A673 (cell line): ENCODE measurements around the gene SLX4IP.

Experiments used
- EZH2 ChIP-seq: fragments of 200-600 bp; sonication (generic); IDR thresholded peaks from 2 replicates; pipeline ENCODE4 v1.6.1; 2017; ENCODE audit warnings: borderline replicate concordance, low read depth, mild to moderate bottlenecking, mixed read lengths, antibody characterized with exemption, low read length; ENCODE audit not compliant: poor library complexity, severe bottlenecking
- TF ChIP-seq, protein P1 (sequence below): fragments of 300-800, 200-600 bp; sonication (generic); conservative IDR thresholded peaks from 2 replicates; pipeline ENCODE4 v1.5.1; 2017; ENCODE audit warnings: low read depth, mild to moderate bottlenecking, antibody characterized with exemption, low read length, moderate library complexity, mixed read lengths

DNA sequence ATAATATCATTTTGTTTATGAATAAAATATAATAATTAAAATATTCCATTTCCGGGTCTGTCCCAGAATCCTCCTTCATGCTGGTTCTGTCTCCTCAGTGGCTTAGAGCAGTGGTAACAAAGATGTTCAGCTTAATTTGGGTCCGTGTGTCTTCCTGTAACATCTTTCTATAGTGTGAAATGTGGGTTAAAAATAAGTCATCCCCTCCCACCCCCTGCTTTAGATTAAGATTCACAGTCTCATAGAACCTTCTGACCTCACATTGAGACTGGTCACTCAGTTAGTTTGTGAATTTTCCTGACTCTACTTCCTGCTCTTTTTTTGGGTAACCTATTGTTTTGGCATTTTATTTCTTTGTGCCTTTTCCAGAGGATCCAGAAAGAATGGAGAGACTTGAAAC lies 55.2 kb downstream of the SLX4IP start:
- TF ChIP-seq, protein P1, sequence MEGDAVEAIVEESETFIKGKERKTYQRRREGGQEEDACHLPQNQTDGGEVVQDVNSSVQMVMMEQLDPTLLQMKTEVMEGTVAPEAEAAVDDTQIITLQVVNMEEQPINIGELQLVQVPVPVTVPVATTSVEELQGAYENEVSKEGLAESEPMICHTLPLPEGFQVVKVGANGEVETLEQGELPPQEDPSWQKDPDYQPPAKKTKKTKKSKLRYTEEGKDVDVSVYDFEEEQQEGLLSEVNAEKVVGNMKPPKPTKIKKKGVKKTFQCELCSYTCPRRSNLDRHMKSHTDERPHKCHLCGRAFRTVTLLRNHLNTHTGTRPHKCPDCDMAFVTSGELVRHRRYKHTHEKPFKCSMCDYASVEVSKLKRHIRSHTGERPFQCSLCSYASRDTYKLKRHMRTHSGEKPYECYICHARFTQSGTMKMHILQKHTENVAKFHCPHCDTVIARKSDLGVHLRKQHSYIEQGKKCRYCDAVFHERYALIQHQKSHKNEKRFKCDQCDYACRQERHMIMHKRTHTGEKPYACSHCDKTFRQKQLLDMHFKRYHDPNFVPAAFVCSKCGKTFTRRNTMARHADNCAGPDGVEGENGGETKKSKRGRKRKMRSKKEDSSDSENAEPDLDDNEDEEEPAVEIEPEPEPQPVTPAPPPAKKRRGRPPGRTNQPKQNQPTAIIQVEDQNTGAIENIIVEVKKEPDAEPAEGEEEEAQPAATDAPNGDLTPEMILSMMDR: no peak
- no peak for TF ChIP-seq EZH2
